ENCODE data around the gene CEP112.

CEP112 gene

GRCh38 chr17:66191593-66192377, at the start of gene CEP112:
TSS of gene CEP112 (minus strand) at chr17:66192133.
- TF ChIP-seq CTCF (IDR thresholded peaks at IDR 0.05; ENCODE audit: low read depth, low read length), result no peak
- TF ChIP-seq MAX (IDR thresholded peaks at IDR 0.05; ENCODE audit: low read depth, low read length), result peak; percentile 17; the same call in 1 of the 2 replicates
- TF ChIP-seq POLR2A (IDR thresholded peaks at IDR 0.05; ENCODE audit: extremely low read depth, insufficient read length), result no peak
- 0 out of 2 replicates have a peak, but pooled peaks have one; percentile 6 for TF ChIP-seq MYC (IDR thresholded peaks at IDR 0.05; ENCODE audit: low read depth, low read length)
- peak within 1 kb of the TSS; percentile 58 for H3K4me3 ChIP-seq (ENCODE audit: low read depth, low read length)
- peak; percentile 87 for DNase-seq (ENCODE audit: low read depth)

GRCh38 chr17:66240630-66241029, 48.7 kb upstream of the CEP112 start:
- TF ChIP-seq MYC (IDR thresholded peaks at IDR 0.05; ENCODE audit: low read depth, low read length) (no peak), POLR2A (IDR thresholded peaks at IDR 0.05; ENCODE audit: extremely low read depth, insufficient read length) (no peak), CTCF (IDR thresholded peaks at IDR 0.05; ENCODE audit: low read depth, low read length) (no peak), MAX (IDR thresholded peaks at IDR 0.05; ENCODE audit: low read depth, low read length) (no peak)
- DNase-seq (ENCODE audit: low read depth), result no peak

GRCh38 chr17:66240013-66240412, 48.1 kb upstream of the CEP112 start:
- no peak for DNase-seq (ENCODE audit: low read depth)
- H3K4me3 ChIP-seq (ENCODE audit: low read depth, low read length), result no peak overlapping the region
- TF ChIP-seq MYC (IDR thresholded peaks at IDR 0.05; ENCODE audit: low read depth, low read length), result no peak
- TF ChIP-seq CTCF (IDR thresholded peaks at IDR 0.05; ENCODE audit: low read depth, low read length), result no peak
- no peak for TF ChIP-seq MAX (IDR thresholded peaks at IDR 0.05; ENCODE audit: low read depth, low read length)
- no peak for TF ChIP-seq POLR2A (IDR thresholded peaks at IDR 0.05; ENCODE audit: extremely low read depth, insufficient read length)

More at GRCh38 chr17:66240630-66241029, 48.7 kb upstream of the CEP112 start:
- no peak overlapping the region for H3K4me3 ChIP-seq (ENCODE audit: low read depth, low read length)

GRCh38 chr17:66235377-66235994, 43.6 kb upstream of the CEP112 start:
- H3K4me3 ChIP-seq (ENCODE audit: low read depth, low read length), result no peak overlapping the region
- no peak for TF ChIP-seq MAX (IDR thresholded peaks at IDR 0.05; ENCODE audit: low read depth, low read length)
- TF ChIP-seq POLR2A (IDR thresholded peaks at IDR 0.05; ENCODE audit: extremely low read depth, insufficient read length), result no peak
- no peak for TF ChIP-seq CTCF (IDR thresholded peaks at IDR 0.05; ENCODE audit: low read depth, low read length)
- TF ChIP-seq MYC (IDR thresholded peaks at IDR 0.05; ENCODE audit: low read depth, low read length), result no peak
- DNase-seq (ENCODE audit: low read depth), result no peak

GRCh38 chr17:66234611-66235010, 42.7 kb upstream of the CEP112 start:
- TF ChIP-seq POLR2A (IDR thresholded peaks at IDR 0.05; ENCODE audit: extremely low read depth, insufficient read length) (no peak), CTCF (IDR thresholded peaks at IDR 0.05; ENCODE audit: low read depth, low read length) (no peak), MYC (IDR thresholded peaks at IDR 0.05; ENCODE audit: low read depth, low read length) (no peak), MAX (IDR thresholded peaks at IDR 0.05; ENCODE audit: low read depth, low read length) (no peak)

More at GRCh38 chr17:66234611-66235010, 42.7 kb upstream of the CEP112 start:
- H3K4me3 ChIP-seq (ENCODE audit: low read depth, low read length), result no peak overlapping the region
- no peak for DNase-seq (ENCODE audit: low read depth)

Measured in NB4 (cell line).